ENCODE data around the gene AFDN. TPM values are rescaled to one million over a fixed set of nuclear protein-coding genes. Genes with fewer than 3 reads are reported as not detected.

AFDN gene
- total and polyA plus RNA-seq, 9 donors, result 24.4 to 266 (median 86.6) TPM

- no peaks in the 10 kb centered on the region for H3K9me3 ChIP-seq
- H3K27ac ChIP-seq, result peak overlapping the region; percentile 74 to 75
- no peak for TF ChIP-seq POLR2A (IDR thresholded peaks at IDR 0.05)
- TF ChIP-seq EP300 (IDR thresholded peaks at IDR 0.05), result no peak
- no peak for TF ChIP-seq CTCF (IDR thresholded peaks at IDR 0.05)
- H3K27me3 ChIP-seq, result peaks cover 3% of the 10 kb centered on the region
- H3K36me3 ChIP-seq, result no peaks in the 10 kb centered on the region
- intact Hi-C loops (cut with DNase I), result loop anchor here in 1 of 4 donors (5.0 kb wide), 1 partner anchor 340 kb away; no protein-coding TSS in a partner anchor
- H3K4me3 ChIP-seq, result peak overlapping the region; percentile 70
- peaks cover 10% of the 10 kb centered on the region for H3K4me1 ChIP-seq (ENCODE audit: insufficient read depth)
- DNase-seq, result peak; percentile 51 to 75 (median 70)
- 1 to 2% (median 1%) methylated on average over 42 to 51 of the region's 51 CpGs for WGBS, 3 donors
These were observed 1.0 kb downstream of the AFDN start for GRCh38 chr6:167827583-167828324.

- intact Hi-C loops (cut with DNase I), result loop anchor here in 1 of 4 donors (5.0 kb wide), 1 partner anchor 341 kb away; no protein-coding TSS in a partner anchor
- peak overlapping the region in 1 of 2 donors; percentile 75 for H3K27ac ChIP-seq
- peaks cover 3% of the 10 kb centered on the region for H3K27me3 ChIP-seq
- H3K4me1 ChIP-seq (ENCODE audit: insufficient read depth), result peaks cover 10% of the 10 kb centered on the region
- DNase-seq, result no peak
- H3K36me3 ChIP-seq, result no peaks in the 10 kb centered on the region
- TF ChIP-seq CTCF (IDR thresholded peaks at IDR 0.05) (no peak), POLR2A (IDR thresholded peaks at IDR 0.05) (no peak), EP300 (IDR thresholded peaks at IDR 0.05) (no peak)
- 54 to 66% (median 65%) methylated on average over 4 of the region's 4 CpGs for WGBS, 3 donors
- no peaks in the 10 kb centered on the region for H3K9me3 ChIP-seq
- peak overlapping the region; percentile 70 for H3K4me3 ChIP-seq
These were observed 1.7 kb downstream of the AFDN start for GRCh38 chr6:167828325-167828956.

DNA sequence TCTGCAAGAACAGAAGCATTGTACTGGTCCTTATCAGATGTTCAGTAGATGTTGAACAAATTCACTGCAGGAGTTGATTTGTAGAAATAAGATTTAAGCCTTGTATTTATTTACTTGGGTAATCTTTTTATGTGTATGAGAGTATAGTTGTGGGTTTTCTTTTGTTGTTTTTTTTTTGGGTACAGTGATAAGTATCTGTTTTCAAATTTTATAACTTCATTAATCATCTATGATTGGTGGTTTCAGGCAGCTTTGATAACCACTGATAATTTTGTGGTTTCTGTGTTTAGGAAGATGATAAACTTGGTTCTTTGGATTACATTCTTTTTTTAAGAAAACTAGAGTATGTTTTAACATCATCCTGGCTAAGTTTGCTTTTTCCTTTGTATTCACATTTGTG, 2.8 kb downstream of the AFDN start:
- no peak for DNase-seq
- intact Hi-C loops (cut with DNase I), result loop anchor here in 1 of 4 donors (5.0 kb wide), 1 partner anchor 342 kb away; no protein-coding TSS in a partner anchor
- Histone ChIP-seq H3K27ac (no peak overlapping the region), H3K4me1 (ENCODE audit: insufficient read depth) (peaks cover 10% of the 10 kb centered on the region), H3K4me3 (no peak overlapping the region), H3K36me3 (no peaks in the 10 kb centered on the region), H3K27me3 (peaks cover 3% of the 10 kb centered on the region), H3K9me3 (no peaks in the 10 kb centered on the region)
- TF ChIP-seq EP300 (IDR thresholded peaks at IDR 0.05) (no peak), CTCF (IDR thresholded peaks at IDR 0.05) (no peak), POLR2A (IDR thresholded peaks at IDR 0.05) (no peak)

GRCh38 chr6:167831281-167831828, 4.6 kb downstream of the AFDN start:
- Histone ChIP-seq H3K27ac (no peak overlapping the region), H3K36me3 (no peaks in the 10 kb centered on the region), H3K4me3 (no peak overlapping the region), H3K4me1 (ENCODE audit: insufficient read depth) (no peaks in the 10 kb centered on the region), H3K27me3 (peaks cover 3% of the 10 kb centered on the region), H3K9me3 (no peaks in the 10 kb centered on the region)
- no peak for DNase-seq
- intact Hi-C loops (cut with DNase I), result no loop called here
- TF ChIP-seq EP300 (IDR thresholded peaks at IDR 0.05) (no peak), CTCF (IDR thresholded peaks at IDR 0.05) (no peak), POLR2A (IDR thresholded peaks at IDR 0.05) (no peak)
- WGBS, 3 donors, result 49 to 56% (median 54%) methylated on average over 3 of the region's 3 CpGs
